Fibroblast of lung (primary cell): ENCODE data around the gene CHRNB1. TPM values are rescaled to one million over a fixed set of nuclear protein-coding genes. Genes with fewer than 3 reads are reported as not detected.

ENCODE experiments used
- DNase-seq, 2 donors: peaks; one replicate each; pipeline versions ENCODE4 v3.0.0 to v3.0.0-alpha.2; 2010; ENCODE audit warnings: low read depth in 2 of 2
- H2AFZ ChIP-seq: 2 replicates; pipeline ENCODE4 v1.5.1; 2012; ENCODE audit warnings: low read length, control low read depth, inconsistent platforms
- H3K27ac ChIP-seq: 2 replicates; pipeline ENCODE4 v1.5.1; 2011; ENCODE audit warnings: low read length, control low read depth; ENCODE audit not compliant: insufficient read depth
- H3K27me3 ChIP-seq: 2 replicates; pipeline ENCODE4 v1.5.1; 2011; ENCODE audit warnings: mild to moderate bottlenecking, low read length; ENCODE audit not compliant: control insufficient read depth, insufficient read depth
- H3K36me3 ChIP-seq: 2 replicates; pipeline ENCODE4 v1.5.1; 2011; ENCODE audit warnings: low read length; ENCODE audit not compliant: control insufficient read depth, insufficient read depth
- H3K4me1 ChIP-seq: 2 replicates; pipeline ENCODE4 v1.5.1; 2011; ENCODE audit warnings: low read length; ENCODE audit not compliant: control insufficient read depth, insufficient read depth; ENCODE audit errors: extremely low read depth
- H3K4me2 ChIP-seq: 2 replicates; pipeline ENCODE4 v1.5.1; 2011; ENCODE audit warnings: low read length, control low read depth; ENCODE audit not compliant: insufficient read depth; ENCODE audit errors: extremely low read depth
- H3K4me3 ChIP-seq, 4 experiments: fragments of 200-600 bp in 1 of 4; sonication (generic) in 1 of 4; replicated peaks in 1 of 4; 2 replicates each; pipeline ENCODE4 v1.5.1; 2011 to 2016; ENCODE audit warnings: low read length in 4 of 4, low read depth in 3 of 4, mild to moderate bottlenecking in 3 of 4, control low read depth in 2 of 4, inconsistent platforms in 1 of 4, mixed read lengths in 1 of 4; ENCODE audit not compliant: insufficient read depth in 1 of 4; ENCODE audit errors: control extremely low read depth in 1 of 4
- H3K79me2 ChIP-seq: 2 replicates; pipeline ENCODE4 v1.5.1; 2012; ENCODE audit warnings: mild to moderate bottlenecking, low read length, inconsistent platforms; ENCODE audit not compliant: control insufficient read depth, insufficient read depth
- H3K9ac ChIP-seq: 2 replicates; pipeline ENCODE4 v1.5.1; 2011; ENCODE audit warnings: mild to moderate bottlenecking, low read length, control low read depth; ENCODE audit not compliant: insufficient read depth
- H3K9me3 ChIP-seq: 2 replicates; pipeline ENCODE4 v1.5.1; 2012; ENCODE audit warnings: low read depth, low read length; ENCODE audit not compliant: control insufficient read depth, insufficient read depth
- H4K20me1 ChIP-seq: 2 replicates; pipeline ENCODE4 v1.5.1; 2011; ENCODE audit warnings: low read length; ENCODE audit not compliant: control insufficient read depth, insufficient read depth; ENCODE audit errors: extremely low read depth
- EZH2 ChIP-seq: IDR thresholded peaks from 2 replicates; pipeline ENCODE4 v1.5.1; 2012; ENCODE audit warnings: low read length, control low read depth, mild to moderate bottlenecking; ENCODE audit errors: missing control alignments
- polyA plus RNA-seq, 2 donors: library from polyadenylated mRNA; depleted of rRNA in 1 of 2; stranded (reverse) in 1 of 2; unstranded in 1 of 2; fragments of >200 nt; gene quantifications; 2 replicates each; pipeline ENCODE4 v1.2.1, GENCODE V29; 2011 to 2012; ENCODE audit warnings: missing spikeins in 1 of 2
- total RNA-seq: library from RNA; depleted of rRNA; stranded (reverse); fragments of >200 nt; gene quantifications from 2 replicates; pipeline ENCODE4 v1.2.1, GENCODE V29; 2014
- TF ChIP-seq, protein P1 (sequence below), 2 donors: IDR thresholded peaks in 1 of 2; conservative IDR thresholded peaks in 1 of 2; 1 replicate in 1 of 2; 2 replicates in 1 of 2; pipeline ENCODE4 v1.5.1; 2011 to 2012; ENCODE audit warnings: low read length in 2 of 2, control low read depth in 1 of 2, inconsistent platforms in 1 of 2, low read depth in 1 of 2, mild to moderate bottlenecking in 1 of 2

The CHRNB1 gene
- total and polyA plus RNA-seq, 2 donors (not counting 1 experiment from before 2014, with no cell fraction given), result 9.2 to 12.2 TPM

DNA sequence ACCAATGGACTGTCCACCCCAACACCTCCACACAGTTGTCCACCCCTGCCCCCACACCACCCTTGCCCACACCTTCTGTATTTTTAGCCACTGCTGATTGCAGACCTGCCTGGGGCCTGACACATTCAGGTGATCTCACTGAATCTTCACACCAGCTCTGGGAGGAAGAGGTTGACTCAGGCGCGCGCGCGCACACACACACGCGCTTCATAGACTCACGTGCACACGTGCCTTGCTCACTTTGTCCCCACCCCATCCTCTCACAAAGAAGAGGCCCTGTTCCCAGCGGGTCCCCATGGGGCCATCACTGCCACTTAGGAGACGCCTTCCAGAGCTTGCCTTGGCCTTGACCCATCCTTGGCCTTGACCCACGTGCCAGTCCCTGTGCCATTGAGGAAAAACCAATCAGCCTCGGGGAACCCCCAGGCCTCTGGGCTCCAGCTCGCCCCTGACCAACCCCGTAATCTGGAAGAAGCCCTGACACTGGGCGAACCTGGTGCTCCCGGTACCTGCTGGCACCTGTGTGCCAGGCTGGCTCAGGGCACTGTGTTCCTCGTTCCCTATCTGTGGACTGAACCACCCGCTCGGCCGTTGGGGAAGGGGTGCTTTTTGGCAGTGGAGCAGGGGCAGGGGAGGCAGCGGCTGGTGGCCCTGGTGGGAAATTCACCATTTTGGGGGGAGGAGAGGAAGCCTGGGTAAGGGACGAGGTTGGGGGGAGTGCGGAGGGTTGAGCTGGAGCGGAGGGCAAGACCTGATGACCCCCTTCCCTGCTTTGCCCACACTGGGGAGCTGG lies 34.0 kb upstream of the CHRNB1 start:
- no peak overlapping the region for H3K4me2 ChIP-seq
- H3K9me3 ChIP-seq, result no peaks in the 10 kb centered on the region
- H3K4me1 ChIP-seq, result peaks cover 7% of the 10 kb centered on the region
- H2AFZ ChIP-seq, result no peak overlapping the region
- no peak overlapping the region for H3K27ac ChIP-seq
- no peak overlapping the region for H3K9ac ChIP-seq
- no peak overlapping the region for H3K4me3 ChIP-seq
- no peak for DNase-seq
- TF ChIP-seq, protein P1, sequence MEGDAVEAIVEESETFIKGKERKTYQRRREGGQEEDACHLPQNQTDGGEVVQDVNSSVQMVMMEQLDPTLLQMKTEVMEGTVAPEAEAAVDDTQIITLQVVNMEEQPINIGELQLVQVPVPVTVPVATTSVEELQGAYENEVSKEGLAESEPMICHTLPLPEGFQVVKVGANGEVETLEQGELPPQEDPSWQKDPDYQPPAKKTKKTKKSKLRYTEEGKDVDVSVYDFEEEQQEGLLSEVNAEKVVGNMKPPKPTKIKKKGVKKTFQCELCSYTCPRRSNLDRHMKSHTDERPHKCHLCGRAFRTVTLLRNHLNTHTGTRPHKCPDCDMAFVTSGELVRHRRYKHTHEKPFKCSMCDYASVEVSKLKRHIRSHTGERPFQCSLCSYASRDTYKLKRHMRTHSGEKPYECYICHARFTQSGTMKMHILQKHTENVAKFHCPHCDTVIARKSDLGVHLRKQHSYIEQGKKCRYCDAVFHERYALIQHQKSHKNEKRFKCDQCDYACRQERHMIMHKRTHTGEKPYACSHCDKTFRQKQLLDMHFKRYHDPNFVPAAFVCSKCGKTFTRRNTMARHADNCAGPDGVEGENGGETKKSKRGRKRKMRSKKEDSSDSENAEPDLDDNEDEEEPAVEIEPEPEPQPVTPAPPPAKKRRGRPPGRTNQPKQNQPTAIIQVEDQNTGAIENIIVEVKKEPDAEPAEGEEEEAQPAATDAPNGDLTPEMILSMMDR (conservative IDR thresholded peaks at IDR 0.05 in 1 of 2, IDR thresholded peaks at IDR 0.05 in 1 of 2; ENCODE audit: low read depth in 1 of 2, low read length in 2 of 2), result no peak
- no peak for TF ChIP-seq EZH2
- H3K27me3 ChIP-seq, result no peaks in the 10 kb centered on the region
- H3K79me2 ChIP-seq, result no peaks in the 10 kb centered on the region
- H4K20me1 ChIP-seq, result no peaks in the 10 kb centered on the region
- H3K36me3 ChIP-seq, result peaks cover 15% of the 10 kb centered on the region

DNA sequence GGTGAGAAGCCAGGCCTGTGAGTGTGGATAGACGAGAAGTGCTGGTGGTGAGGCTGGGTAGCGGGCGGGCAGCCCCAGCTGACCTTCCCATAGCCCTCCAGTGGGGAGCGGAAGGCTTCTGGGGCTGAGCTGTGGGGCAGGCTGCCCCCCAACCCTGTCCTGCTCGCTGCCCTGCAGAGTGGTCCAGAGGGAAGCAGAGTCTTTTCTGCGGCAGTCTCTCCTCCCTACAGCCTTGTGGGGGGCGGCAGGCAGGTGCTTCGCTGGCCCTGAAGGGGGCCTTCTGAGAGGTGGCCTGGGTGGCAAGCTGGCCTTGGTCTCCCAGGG lies 33.5 kb upstream of the CHRNB1 start:
- TF ChIP-seq, protein P1 (conservative IDR thresholded peaks at IDR 0.05 in 1 of 2, IDR thresholded peaks at IDR 0.05 in 1 of 2; ENCODE audit: low read depth in 1 of 2, low read length in 2 of 2), result no peak

DNA sequence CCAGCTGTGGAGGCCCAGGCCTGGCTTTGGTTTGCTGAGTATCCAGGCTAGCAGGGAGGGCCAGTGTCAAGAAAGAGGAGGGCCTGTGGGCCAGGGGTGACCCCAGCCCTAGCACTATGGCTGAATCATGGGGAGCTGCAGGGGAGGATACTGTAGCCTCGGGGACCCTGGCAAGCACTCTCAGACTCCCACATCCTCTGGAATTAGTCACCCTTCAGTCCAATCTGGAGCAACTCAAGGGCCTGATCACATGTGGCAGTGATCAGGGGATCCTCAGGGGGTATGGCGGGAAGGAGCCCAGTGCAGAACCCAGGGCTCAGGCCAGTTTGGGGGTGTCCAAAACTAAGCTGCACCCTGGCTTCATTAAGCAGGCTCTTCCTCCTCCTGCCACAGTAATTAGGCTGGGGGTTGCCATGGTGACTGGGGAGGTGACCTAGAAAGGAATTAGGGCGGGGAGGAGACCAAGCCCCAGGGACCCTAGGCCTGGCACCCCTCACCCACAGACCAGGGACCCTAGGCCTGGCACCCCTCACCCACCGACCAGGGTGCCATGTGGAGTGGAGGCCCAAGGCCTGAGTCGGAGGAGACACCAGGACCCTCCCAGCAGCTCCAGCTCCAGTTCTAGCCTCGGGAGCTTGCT lies 31.4 kb upstream of the CHRNB1 start:
- Histone ChIP-seq H3K4me2 (peak overlapping the region; percentile 13), H3K27ac (peak overlapping the region; percentile 20)
- DNase-seq, result peak in 1 of 2 donors; percentile 48

More for the DNA sequence above, 33.5 kb upstream of the CHRNB1 start:
- Histone ChIP-seq H3K4me1 (peaks cover 7% of the 10 kb centered on the region), H3K9me3 (no peaks in the 10 kb centered on the region), H3K4me3 (no peak overlapping the region), H3K27me3 (no peaks in the 10 kb centered on the region), H3K27ac (no peak overlapping the region), H3K4me2 (no peak overlapping the region), H2AFZ (no peak overlapping the region), H3K36me3 (peaks cover 15% of the 10 kb centered on the region), H4K20me1 (no peaks in the 10 kb centered on the region), H3K79me2 (no peaks in the 10 kb centered on the region), H3K9ac (no peak overlapping the region)
- no peak for DNase-seq

More for the DNA sequence above, 31.4 kb upstream of the CHRNB1 start:
- H3K4me3 ChIP-seq, result no peak overlapping the region
- H3K4me1 ChIP-seq, result peaks cover 7% of the 10 kb centered on the region
- no peaks in the 10 kb centered on the region for H3K9me3 ChIP-seq
- no peaks in the 10 kb centered on the region for H3K27me3 ChIP-seq
- no peaks in the 10 kb centered on the region for H4K20me1 ChIP-seq
- H3K79me2 ChIP-seq, result no peaks in the 10 kb centered on the region
- no peak for TF ChIP-seq EZH2
- TF ChIP-seq, protein P1 (conservative IDR thresholded peaks at IDR 0.05 in 1 of 2, IDR thresholded peaks at IDR 0.05 in 1 of 2; ENCODE audit: low read depth in 1 of 2, low read length in 2 of 2), result no peak
- peaks cover 17% of the 10 kb centered on the region for H3K36me3 ChIP-seq
- H2AFZ ChIP-seq, result no peak overlapping the region
- no peak overlapping the region for H3K9ac ChIP-seq
